Measurements from ENCODE around the gene VWA8. TPM values are rescaled to one million over a fixed set of nuclear protein-coding genes. Genes with fewer than 3 reads are reported as not detected.

Gene VWA8
- polyA plus RNA-seq, 3 donors: 2.0 to 4.4 (median 3.4) TPM

DNA sequence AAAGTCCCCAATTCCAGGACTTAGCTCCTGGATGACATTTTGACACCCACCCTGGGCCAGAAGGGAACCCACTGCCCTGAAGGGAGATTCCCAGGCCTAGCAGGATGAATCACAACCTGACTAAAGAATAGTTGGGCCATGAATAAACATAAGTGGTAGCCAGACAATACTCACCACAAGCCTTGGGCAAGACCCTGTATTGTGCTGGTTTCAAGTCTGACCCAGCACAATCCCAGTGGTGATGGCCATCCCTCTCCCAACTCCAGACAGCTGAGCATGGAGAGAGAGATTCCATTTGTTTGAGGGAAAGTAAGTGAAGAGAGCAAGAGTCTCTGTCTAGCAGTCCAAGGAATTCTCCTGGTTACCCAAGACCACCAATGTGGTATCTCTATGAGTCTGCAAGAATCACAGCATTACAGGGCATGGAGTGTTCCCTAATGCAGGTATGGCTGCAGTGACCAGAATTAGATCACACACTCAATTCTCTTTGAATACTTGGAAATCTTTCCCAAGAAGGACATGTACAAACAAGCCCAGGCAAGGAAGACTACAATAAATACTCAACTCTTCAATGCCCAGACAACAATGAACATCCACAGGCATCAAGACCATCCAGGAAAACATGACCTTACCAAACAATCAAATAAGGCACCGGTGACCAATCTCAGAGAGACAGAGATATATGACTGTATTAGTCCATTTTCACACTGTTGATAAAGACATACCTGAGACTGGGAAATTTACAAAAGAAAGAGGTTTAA, 158.0 kb downstream of the VWA8 start:
- H3K4me3 Mint-ChIP-seq: no peak overlapping the region
- no peaks in the 10 kb centered on the region for H3K4me1 Mint-ChIP-seq
- H3K36me3 Mint-ChIP-seq: peaks cover 39 to 62% of the 10 kb centered on the region in 2 donors
- Histone ChIP-seq H3K27ac (ENCODE audit: low read depth in 1 of 2, low read length in 2 of 2) (no peak overlapping the region), H3K4me1 (ENCODE audit: control insufficient read depth in 1 of 2, insufficient read depth in 2 of 2, low read length in 2 of 2) (no peaks in the 10 kb centered on the region), H3K27me3 (ENCODE audit: control insufficient read depth in 2 of 2, insufficient read depth in 2 of 2, low read length in 2 of 2) (no peaks in the 10 kb centered on the region), H3K79me2 (ENCODE audit: insufficient read depth, low read length) (no peaks in the 10 kb centered on the region), H3K4me3 (replicated peaks in 1 of 3; ENCODE audit: low read depth in 2 of 3, low read length in 3 of 3) (no peak overlapping the region), H2AFZ (ENCODE audit: insufficient read depth, low read depth, low read length, poor library complexity, severe bottlenecking) (no peak overlapping the region), H3K9me3 (replicated peaks in 1 of 2; ENCODE audit: control insufficient read depth in 1 of 2, insufficient read depth in 1 of 2, low read length in 2 of 2) (peaks cover 0 to 7% of the 10 kb centered on the region in 2 donors), H3K9ac (ENCODE audit: insufficient read depth, low read length, poor library complexity, severe bottlenecking) (no peak overlapping the region), H3K36me3 (replicated peaks in 1 of 2; ENCODE audit: control insufficient read depth in 1 of 2, insufficient read depth in 2 of 2, low read length in 2 of 2) (peaks cover 14 to 21% of the 10 kb centered on the region in 2 donors), H3K4me2 (replicated peaks; ENCODE audit: extremely low read depth, low read length, poor library complexity, severe bottlenecking) (no peak overlapping the region), H4K20me1 (ENCODE audit: insufficient read depth, low read length) (no peaks in the 10 kb centered on the region)
- WGBS (ENCODE audit: insufficient coverage): no CpG with 5 or more reads among the region's 1 CpG
- TF ChIP-seq CTCF (IDR thresholded peaks at IDR 0.05): no peak
- intact Hi-C loops (cut with micrococcal nuclease): no loop called here
- no peaks in the 10 kb centered on the region for H3K27me3 Mint-ChIP-seq (ENCODE audit: low read depth in 3 of 3)
- no peak overlapping the region for H3K27ac Mint-ChIP-seq
- H3K9me3 Mint-ChIP-seq: peaks cover 5 to 24% (median 8%) of the 10 kb centered on the region in 7 donors
- DNase-seq: no peak

DNA sequence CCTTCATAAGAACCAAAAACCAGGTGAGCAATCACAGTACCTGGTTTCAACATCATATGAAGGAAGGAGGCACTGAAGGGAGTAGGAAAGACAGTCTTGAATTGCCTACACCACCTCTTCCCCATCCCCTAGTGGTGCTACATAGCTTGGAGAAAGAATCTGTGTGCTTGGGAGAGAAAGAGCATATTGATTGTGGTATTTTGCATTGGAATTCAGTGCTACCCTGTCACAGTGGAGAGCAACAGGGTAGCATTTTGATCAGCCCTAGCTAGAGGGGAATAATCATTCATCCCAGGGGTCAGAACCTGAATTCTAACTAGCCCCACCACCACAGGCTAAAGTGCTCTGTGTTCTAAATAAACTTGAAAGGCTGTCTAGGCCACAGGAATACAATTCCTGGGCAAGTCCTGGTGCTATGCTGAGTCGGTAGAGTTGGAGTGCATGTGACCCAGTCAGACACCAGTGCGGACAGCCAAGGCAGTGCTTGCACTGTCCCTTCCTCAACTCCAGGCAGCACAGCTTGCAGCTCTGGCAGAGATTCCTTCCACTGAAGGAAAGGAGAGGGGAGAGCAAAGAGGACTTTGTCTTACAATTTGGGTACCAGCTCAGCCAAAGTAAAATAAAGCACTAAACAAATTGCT, 158.7 kb downstream of the VWA8 start:
- Histone ChIP-seq H2AFZ (ENCODE audit: insufficient read depth, low read depth, low read length, poor library complexity, severe bottlenecking) (no peak overlapping the region), H3K9ac (ENCODE audit: insufficient read depth, low read length, poor library complexity, severe bottlenecking) (no peak overlapping the region), H3K4me1 (ENCODE audit: control insufficient read depth in 1 of 2, insufficient read depth in 2 of 2, low read length in 2 of 2) (no peaks in the 10 kb centered on the region), H3K27ac (ENCODE audit: low read depth in 1 of 2, low read length in 2 of 2) (no peak overlapping the region), H3K27me3 (ENCODE audit: control insufficient read depth in 2 of 2, insufficient read depth in 2 of 2, low read length in 2 of 2) (no peaks in the 10 kb centered on the region), H4K20me1 (ENCODE audit: insufficient read depth, low read length) (no peaks in the 10 kb centered on the region), H3K36me3 (replicated peaks in 1 of 2; ENCODE audit: control insufficient read depth in 1 of 2, insufficient read depth in 2 of 2, low read length in 2 of 2) (peaks cover 14 to 16% of the 10 kb centered on the region in 2 donors), H3K79me2 (ENCODE audit: insufficient read depth, low read length) (no peaks in the 10 kb centered on the region), H3K9me3 (replicated peaks in 1 of 2; ENCODE audit: control insufficient read depth in 1 of 2, insufficient read depth in 1 of 2, low read length in 2 of 2) (peaks cover 0 to 7% of the 10 kb centered on the region in 2 donors), H3K4me2 (replicated peaks; ENCODE audit: extremely low read depth, low read length, poor library complexity, severe bottlenecking) (no peak overlapping the region), H3K4me3 (replicated peaks in 1 of 3; ENCODE audit: low read depth in 2 of 3, low read length in 3 of 3) (no peak overlapping the region)
- no peak for DNase-seq
- peak overlapping the region in 2 of 7 donors; percentile 24 to 42 for H3K27ac Mint-ChIP-seq
- TF ChIP-seq CTCF (IDR thresholded peaks at IDR 0.05): no peak
- H3K36me3 Mint-ChIP-seq: peaks cover 35 to 57% of the 10 kb centered on the region in 2 donors
- intact Hi-C loops (cut with micrococcal nuclease): no loop called here
- no peaks in the 10 kb centered on the region for H3K27me3 Mint-ChIP-seq (ENCODE audit: low read depth in 3 of 3)
- 100% methylated on average over 1 of the region's 2 CpGs for WGBS (ENCODE audit: insufficient coverage)
- H3K4me3 Mint-ChIP-seq: no peak overlapping the region
- peaks cover 5 to 24% (median 8%) of the 10 kb centered on the region in 7 donors for H3K9me3 Mint-ChIP-seq
- no peaks in the 10 kb centered on the region for H3K4me1 Mint-ChIP-seq
